Endothelial cell (in vitro differentiated cells): ENCODE measurements around the gene RIMBP2. TPM values are rescaled to one million over a fixed set of nuclear protein-coding genes. Genes with fewer than 3 reads are reported as not detected.

Experiments
- DNase-seq: peaks from one replicate; pipeline ENCODE4 v3.0.0; 2021; ENCODE audit warnings: low spot score
- H3K27ac Mint-ChIP-seq: one replicate; pipeline ENCODE4 v1.8.0; 2021; ENCODE audit warnings: mixed read lengths, inconsistent platforms; ENCODE audit not compliant: unreplicated experiment
- H3K27me3 Mint-ChIP-seq: one replicate; pipeline ENCODE4 v1.8.0; 2021; ENCODE audit warnings: mild to moderate bottlenecking, moderate library complexity, mixed read lengths, inconsistent platforms; ENCODE audit not compliant: unreplicated experiment
- H3K36me3 Mint-ChIP-seq: one replicate; pipeline ENCODE4 v1.8.0; 2021; ENCODE audit warnings: mild to moderate bottlenecking, low read depth, mixed read lengths, inconsistent platforms; ENCODE audit not compliant: unreplicated experiment
- H3K4me1 Mint-ChIP-seq: one replicate; pipeline ENCODE4 v1.8.0; 2021; ENCODE audit warnings: mild to moderate bottlenecking, mixed read lengths, inconsistent platforms; ENCODE audit not compliant: unreplicated experiment
- H3K4me3 Mint-ChIP-seq: one replicate; pipeline ENCODE4 v1.8.0; 2021; ENCODE audit warnings: mild to moderate bottlenecking, mixed read lengths, inconsistent platforms; ENCODE audit not compliant: unreplicated experiment
- H3K9me3 Mint-ChIP-seq: one replicate; pipeline ENCODE4 v1.8.0; 2021; ENCODE audit warnings: mixed read lengths, inconsistent platforms; ENCODE audit not compliant: unreplicated experiment
- total RNA-seq: library from RNA; stranded (reverse); fragmentation: NEBNext Ultra II Directional; extraction: Animal tissue kit (Norgen Biotek cat#: 25700); gene quantifications from one replicate; pipeline ENCODE4 v1.2.1, GENCODE V29; 2021; ENCODE audit not compliant: unreplicated experiment
- TF ChIP-seq, protein P1 (sequence below): fragments of 200-600 bp; sonication (generic); IDR thresholded peaks from one replicate; pipeline ENCODE4 v1.5.0; 2021; ENCODE audit warnings: antibody characterized with exemption; ENCODE audit not compliant: unreplicated experiment

Gene RIMBP2
- total RNA-seq, 1 donor from 2014 or later: 1.4 TPM

DNA sequence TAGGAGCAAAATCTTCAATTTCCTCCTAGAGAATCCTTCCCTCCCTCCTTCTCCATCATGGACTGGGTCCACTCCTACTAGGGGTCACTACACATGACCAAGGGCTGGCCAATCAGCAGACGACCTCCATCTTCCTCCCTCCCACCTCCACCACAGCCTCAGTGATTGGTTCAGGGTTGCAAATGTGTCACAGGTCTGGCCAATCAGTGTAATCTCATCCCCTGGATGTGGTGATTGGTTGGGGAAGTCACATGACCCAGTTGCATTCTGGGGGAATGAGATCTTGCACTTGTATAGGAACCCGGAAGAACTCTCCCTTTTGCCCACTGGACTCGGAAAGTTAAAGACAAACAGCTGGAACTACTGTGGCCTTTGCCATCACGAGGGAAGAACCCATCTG is 209.3 kb downstream of the RIMBP2 start:
- no peaks in the 10 kb centered on the region for H3K4me1 Mint-ChIP-seq
- H3K9me3 Mint-ChIP-seq: peaks cover 24% of the 10 kb centered on the region
- no peak for DNase-seq
- no peak overlapping the region for H3K4me3 Mint-ChIP-seq
- peaks cover 11% of the 10 kb centered on the region for H3K36me3 Mint-ChIP-seq
- TF ChIP-seq, protein P1, sequence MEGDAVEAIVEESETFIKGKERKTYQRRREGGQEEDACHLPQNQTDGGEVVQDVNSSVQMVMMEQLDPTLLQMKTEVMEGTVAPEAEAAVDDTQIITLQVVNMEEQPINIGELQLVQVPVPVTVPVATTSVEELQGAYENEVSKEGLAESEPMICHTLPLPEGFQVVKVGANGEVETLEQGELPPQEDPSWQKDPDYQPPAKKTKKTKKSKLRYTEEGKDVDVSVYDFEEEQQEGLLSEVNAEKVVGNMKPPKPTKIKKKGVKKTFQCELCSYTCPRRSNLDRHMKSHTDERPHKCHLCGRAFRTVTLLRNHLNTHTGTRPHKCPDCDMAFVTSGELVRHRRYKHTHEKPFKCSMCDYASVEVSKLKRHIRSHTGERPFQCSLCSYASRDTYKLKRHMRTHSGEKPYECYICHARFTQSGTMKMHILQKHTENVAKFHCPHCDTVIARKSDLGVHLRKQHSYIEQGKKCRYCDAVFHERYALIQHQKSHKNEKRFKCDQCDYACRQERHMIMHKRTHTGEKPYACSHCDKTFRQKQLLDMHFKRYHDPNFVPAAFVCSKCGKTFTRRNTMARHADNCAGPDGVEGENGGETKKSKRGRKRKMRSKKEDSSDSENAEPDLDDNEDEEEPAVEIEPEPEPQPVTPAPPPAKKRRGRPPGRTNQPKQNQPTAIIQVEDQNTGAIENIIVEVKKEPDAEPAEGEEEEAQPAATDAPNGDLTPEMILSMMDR: no peak
- H3K27me3 Mint-ChIP-seq: peaks cover 12% of the 10 kb centered on the region
- no peak overlapping the region for H3K27ac Mint-ChIP-seq

DNA sequence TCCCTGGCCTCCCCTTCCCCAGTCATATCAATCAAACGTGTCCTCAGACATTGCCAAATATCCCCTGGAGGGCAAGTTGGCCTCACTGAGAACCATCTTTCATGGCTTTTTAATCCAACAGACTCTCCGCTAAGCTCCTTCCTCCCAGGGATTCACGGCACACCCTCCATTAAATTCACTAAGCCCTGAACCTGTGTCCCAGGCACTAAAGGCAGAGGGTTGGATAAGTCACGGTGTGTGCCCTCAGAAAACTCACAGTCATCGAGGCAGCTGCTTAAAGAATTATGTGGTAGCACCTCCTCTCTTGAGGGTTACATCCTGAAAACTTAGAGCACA is 211.3 kb downstream of the RIMBP2 start:
- peaks cover 24% of the 10 kb centered on the region for H3K9me3 Mint-ChIP-seq
- H3K4me1 Mint-ChIP-seq: no peaks in the 10 kb centered on the region
- H3K4me3 Mint-ChIP-seq: no peak overlapping the region
- peaks cover 4% of the 10 kb centered on the region for H3K36me3 Mint-ChIP-seq
- peaks cover 5% of the 10 kb centered on the region for H3K27me3 Mint-ChIP-seq
- H3K27ac Mint-ChIP-seq: no peak overlapping the region
- DNase-seq: no peak
- TF ChIP-seq, protein P1: no peak

GRCh38 chr12:130504110-130504839 is 211.8 kb downstream of the RIMBP2 start:
- Mint-ChIP-seq H3K27ac (no peak overlapping the region), H3K4me1 (no peaks in the 10 kb centered on the region), H3K4me3 (no peak overlapping the region), H3K36me3 (peaks cover 4% of the 10 kb centered on the region), H3K9me3 (peaks cover 28% of the 10 kb centered on the region), H3K27me3 (peaks cover 5% of the 10 kb centered on the region)
- TF ChIP-seq, protein P1: no peak
- no peak for DNase-seq

GRCh38 chr12:130501821-130502220 is 214.3 kb downstream of the RIMBP2 start:
- H3K4me1 Mint-ChIP-seq: no peaks in the 10 kb centered on the region
- peaks cover 8% of the 10 kb centered on the region for H3K36me3 Mint-ChIP-seq
- DNase-seq: no peak
- H3K9me3 Mint-ChIP-seq: peaks cover 27% of the 10 kb centered on the region
- TF ChIP-seq, protein P1: no peak
- H3K4me3 Mint-ChIP-seq: no peak overlapping the region
- H3K27me3 Mint-ChIP-seq: peaks cover 10% of the 10 kb centered on the region
- H3K27ac Mint-ChIP-seq: no peak overlapping the region

- TF ChIP-seq, protein P1: no peak
- Mint-ChIP-seq H3K4me3 (no peak overlapping the region), H3K4me1 (no peaks in the 10 kb centered on the region), H3K36me3 (peaks cover 8% of the 10 kb centered on the region), H3K27ac (no peak overlapping the region), H3K9me3 (peaks cover 27% of the 10 kb centered on the region), H3K27me3 (peaks cover 11% of the 10 kb centered on the region)
- no peak for DNase-seq
Measured at GRCh38 chr12:130500835-130501330, 215.2 kb downstream of the RIMBP2 start.
